C4-2B (cell line): ENCODE data around the gene ZCCHC4.

Source experiments
- ZFX ChIP-seq: fragments of 450-650 bp; IDR thresholded peaks from 2 replicates; pipeline ENCODE4 v1.6.1; 2017
- TF ChIP-seq, protein P1 (sequence below): fragments of 450-650 bp; conservative IDR thresholded peaks from 2 replicates; pipeline ENCODE4 v1.5.1; 2017; ENCODE audit warnings: mild to moderate bottlenecking

GRCh38 chr4:25320773-25321172 lies 8.2 kb downstream of the ZCCHC4 start:
- TF ChIP-seq, protein P1, sequence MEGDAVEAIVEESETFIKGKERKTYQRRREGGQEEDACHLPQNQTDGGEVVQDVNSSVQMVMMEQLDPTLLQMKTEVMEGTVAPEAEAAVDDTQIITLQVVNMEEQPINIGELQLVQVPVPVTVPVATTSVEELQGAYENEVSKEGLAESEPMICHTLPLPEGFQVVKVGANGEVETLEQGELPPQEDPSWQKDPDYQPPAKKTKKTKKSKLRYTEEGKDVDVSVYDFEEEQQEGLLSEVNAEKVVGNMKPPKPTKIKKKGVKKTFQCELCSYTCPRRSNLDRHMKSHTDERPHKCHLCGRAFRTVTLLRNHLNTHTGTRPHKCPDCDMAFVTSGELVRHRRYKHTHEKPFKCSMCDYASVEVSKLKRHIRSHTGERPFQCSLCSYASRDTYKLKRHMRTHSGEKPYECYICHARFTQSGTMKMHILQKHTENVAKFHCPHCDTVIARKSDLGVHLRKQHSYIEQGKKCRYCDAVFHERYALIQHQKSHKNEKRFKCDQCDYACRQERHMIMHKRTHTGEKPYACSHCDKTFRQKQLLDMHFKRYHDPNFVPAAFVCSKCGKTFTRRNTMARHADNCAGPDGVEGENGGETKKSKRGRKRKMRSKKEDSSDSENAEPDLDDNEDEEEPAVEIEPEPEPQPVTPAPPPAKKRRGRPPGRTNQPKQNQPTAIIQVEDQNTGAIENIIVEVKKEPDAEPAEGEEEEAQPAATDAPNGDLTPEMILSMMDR = no peak
- TF ChIP-seq ZFX = no peak
